HG03103 (cell line): ENCODE measurements around the gene TMEM131.
"Not testable (repeated sequence)": the region's sequence is repeated elsewhere in the genome, so short reads cannot be mapped to it uniquely, and the experiment has no call there.

Experiments
- ATAC-seq: cut with Tn5 transposase; IDR thresholded peaks from one replicate; pipeline ENCODE4 v1.9.1; 2021; ENCODE audit warnings: low read depth; ENCODE audit not compliant: unreplicated experiment

The TMEM131 gene

GRCh38 chr2:98025481-98026037 lies 29.8 kb upstream of the TMEM131 start:
- no peak for ATAC-seq

GRCh38 chr2:98022067-98022466 lies 26.3 kb upstream of the TMEM131 start:
- not testable (repeated sequence) for ATAC-seq

- no peak for ATAC-seq
These were observed 25.4 kb upstream of the TMEM131 start for GRCh38 chr2:98020992-98021713.

- no peak for ATAC-seq
These were observed 24.8 kb upstream of the TMEM131 start for GRCh38 chr2:98020516-98020915.

GRCh38 chr2:98016908-98017670 lies 21.3 kb upstream of the TMEM131 start:
- ATAC-seq, result no peak

- ATAC-seq, result no peak
These were observed 19.9 kb upstream of the TMEM131 start for GRCh38 chr2:98015671-98016070.

- no peak for ATAC-seq
These were observed 18.6 kb upstream of the TMEM131 start for GRCh38 chr2:98014379-98014778.

- no peak for ATAC-seq
These were observed 17.8 kb upstream of the TMEM131 start for GRCh38 chr2:98013407-98014042.

- peak; percentile 81 for ATAC-seq
These were observed 16.8 kb upstream of the TMEM131 start for GRCh38 chr2:98012561-98012991.

- no peak for ATAC-seq
These were observed 14.4 kb upstream of the TMEM131 start for GRCh38 chr2:98009887-98010760.

- no peak for ATAC-seq
These were observed 12.7 kb upstream of the TMEM131 start for GRCh38 chr2:98008415-98008814.

GRCh38 chr2:98006378-98006777 lies 10.6 kb upstream of the TMEM131 start:
- ATAC-seq, result no peak

GRCh38 chr2:98004613-98005012 lies 8.9 kb upstream of the TMEM131 start:
- ATAC-seq, result no peak

GRCh38 chr2:98004047-98004446 lies 8.3 kb upstream of the TMEM131 start:
- no peak for ATAC-seq

GRCh38 chr2:97999536-97999935 lies 3.8 kb upstream of the TMEM131 start:
- ATAC-seq, result no peak

GRCh38 chr2:97998431-97999005 lies 2.8 kb upstream of the TMEM131 start:
- no peak for ATAC-seq

GRCh38 chr2:97997784-97998392 lies 2.1 kb upstream of the TMEM131 start:
- no peak for ATAC-seq

GRCh38 chr2:97996679-97997078 lies 931 bp upstream of the TMEM131 start:
- no peak for ATAC-seq

- ATAC-seq, result peak; percentile 26
These were observed 568 bp downstream of the TMEM131 start for GRCh38 chr2:97995026-97995733.
